ENCODE measurements around the gene BRCA2.

Gene BRCA2

GRCh38 chr13:32383836-32384618 lies 68.7 kb downstream of the BRCA2 start:
- DNase-seq (ENCODE audit: low spot score), result no peak

GRCh38 chr13:32384702-32385101 lies 69.4 kb downstream of the BRCA2 start:
- DNase-seq (ENCODE audit: low spot score), result no peak

- DNase-seq (ENCODE audit: low spot score), result no peak
These were observed 70.1 kb downstream of the BRCA2 start for GRCh38 chr13:32385410-32385809.

- DNase-seq (ENCODE audit: low spot score), result no peak
These were observed 74.7 kb downstream of the BRCA2 start for GRCh38 chr13:32390048-32390447.

GRCh38 chr13:32390484-32390883 lies 75.2 kb downstream of the BRCA2 start:
- no peak for DNase-seq (ENCODE audit: low spot score)

- no peak for DNase-seq (ENCODE audit: low spot score)
These were observed 75.9 kb downstream of the BRCA2 start for GRCh38 chr13:32391101-32391619.

- no peak for DNase-seq (ENCODE audit: low spot score)
These were observed 87.8 kb downstream of the BRCA2 start for GRCh38 chr13:32403108-32403507.

GRCh38 chr13:32407854-32408253 lies 92.5 kb downstream of the BRCA2 start:
- DNase-seq (ENCODE audit: low spot score), result no peak

GRCh38 chr13:32408296-32409000 lies 93.1 kb downstream of the BRCA2 start:
- no peak for DNase-seq (ENCODE audit: low spot score)

GRCh38 chr13:32409001-32409313 lies 93.6 kb downstream of the BRCA2 start:
- DNase-seq (ENCODE audit: low spot score), result no peak

GRCh38 chr13:32409561-32410421 lies 94.5 kb downstream of the BRCA2 start:
- DNase-seq (ENCODE audit: low spot score), result no peak

- no peak for DNase-seq (ENCODE audit: low spot score)
These were observed 98.0 kb downstream of the BRCA2 start for GRCh38 chr13:32413284-32413683.

- DNase-seq (ENCODE audit: low spot score), result no peak
These were observed 99.3 kb downstream of the BRCA2 start for GRCh38 chr13:32414580-32414979.

GRCh38 chr13:32415019-32415418 lies 99.7 kb downstream of the BRCA2 start:
- no peak for DNase-seq (ENCODE audit: low spot score)

- no peak for DNase-seq (ENCODE audit: low spot score)
These were observed 102.7 kb downstream of the BRCA2 start for GRCh38 chr13:32417995-32418394.

- no peak for DNase-seq (ENCODE audit: low spot score)
These were observed 104.6 kb downstream of the BRCA2 start for GRCh38 chr13:32419862-32420261.

GRCh38 chr13:32423592-32423991 lies 108.3 kb downstream of the BRCA2 start:
- DNase-seq (ENCODE audit: low spot score), result no peak

GRCh38 chr13:32425158-32425557 lies 109.8 kb downstream of the BRCA2 start:
- no peak for DNase-seq (ENCODE audit: low spot score)

- peak; percentile 50 for DNase-seq (ENCODE audit: low spot score)
These were observed 111.1 kb downstream of the BRCA2 start for GRCh38 chr13:32426191-32426989.

GRCh38 chr13:32426990-32427851 lies 111.9 kb downstream of the BRCA2 start:
- no peak for DNase-seq (ENCODE audit: low spot score)

Measured in cerebellar cortex (tissue), 1 donor.